ENCODE results near the gene ENAH.
"Not testable (repeated sequence)": the region's sequence is repeated elsewhere in the genome, so short reads cannot be mapped to it uniquely, and the experiment has no call there.

ENAH gene

DNA sequence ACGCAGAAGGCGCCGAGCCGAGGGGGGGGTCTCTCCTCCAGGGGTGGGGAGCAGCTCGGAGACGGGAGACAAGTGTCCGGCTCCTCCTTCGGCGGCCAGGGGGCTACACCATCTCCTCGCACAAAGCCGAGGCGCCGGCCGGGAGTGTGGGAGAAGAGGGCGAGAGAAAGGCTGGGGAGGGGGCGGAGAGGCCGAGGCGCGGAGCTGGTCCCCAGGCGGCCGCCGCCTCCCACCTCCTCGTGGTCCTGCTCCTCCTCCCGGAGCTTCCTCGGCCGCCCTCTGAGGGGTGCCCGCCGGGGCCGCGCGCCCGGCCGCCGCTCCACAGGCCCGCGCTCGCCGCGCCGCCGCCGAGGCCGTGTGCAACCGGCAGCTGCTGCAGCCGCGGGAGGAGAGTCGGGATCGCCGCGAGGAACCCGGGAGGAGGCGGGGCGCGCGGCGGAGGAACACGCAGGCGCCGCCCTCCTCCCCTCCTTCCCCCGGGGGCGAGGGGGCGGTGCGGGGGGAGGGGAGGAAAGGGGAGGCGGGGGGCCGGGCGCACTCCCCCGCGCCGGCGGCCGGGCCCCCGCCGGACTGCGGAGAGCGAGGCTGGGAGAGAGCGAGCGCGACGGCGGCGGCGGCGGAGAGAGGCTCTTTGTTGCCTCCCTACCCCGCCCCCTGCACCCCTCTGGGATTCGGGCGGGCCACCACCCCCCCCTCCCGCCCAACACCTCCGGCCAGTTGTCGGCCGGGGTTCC, at the start of gene ENAH:
Gene ENAH (minus strand): TSS at position 395 of the 734 bp plus-strand sequence. CDS start 433 bp downstream, outside the sequence.
- no peak for DNase-seq (ENCODE audit: low read depth in 2 of 2)

DNA sequence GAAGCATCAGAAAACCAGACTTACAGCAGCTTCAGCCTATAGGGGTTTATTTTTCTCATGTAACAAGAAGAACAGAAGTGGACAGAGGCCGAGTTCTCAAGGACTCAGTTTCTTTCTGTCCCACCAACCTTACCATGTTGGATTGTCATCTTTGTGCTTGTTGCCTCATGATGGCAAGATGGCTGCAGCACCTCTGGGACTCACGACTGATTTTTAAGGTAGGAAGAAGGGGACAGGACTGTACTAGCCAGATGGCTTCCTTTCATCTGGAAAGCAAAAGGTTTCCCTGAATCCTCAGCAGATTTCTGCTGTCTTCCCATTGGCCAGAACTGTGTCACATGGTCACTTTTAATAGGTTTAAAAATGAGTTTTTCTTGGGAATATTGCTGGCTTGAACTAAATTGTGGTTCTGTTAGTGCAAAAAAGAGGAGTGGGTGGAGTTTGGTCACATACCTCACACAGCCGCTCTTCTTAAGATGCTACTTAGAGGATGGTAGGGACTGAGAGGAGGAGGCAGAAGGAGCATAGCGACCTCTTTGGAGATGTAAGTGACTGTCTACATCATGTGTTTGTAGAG, 48.1 kb upstream of the ENAH start:
- DNase-seq (ENCODE audit: low read depth in 2 of 2) = no peak

DNA sequence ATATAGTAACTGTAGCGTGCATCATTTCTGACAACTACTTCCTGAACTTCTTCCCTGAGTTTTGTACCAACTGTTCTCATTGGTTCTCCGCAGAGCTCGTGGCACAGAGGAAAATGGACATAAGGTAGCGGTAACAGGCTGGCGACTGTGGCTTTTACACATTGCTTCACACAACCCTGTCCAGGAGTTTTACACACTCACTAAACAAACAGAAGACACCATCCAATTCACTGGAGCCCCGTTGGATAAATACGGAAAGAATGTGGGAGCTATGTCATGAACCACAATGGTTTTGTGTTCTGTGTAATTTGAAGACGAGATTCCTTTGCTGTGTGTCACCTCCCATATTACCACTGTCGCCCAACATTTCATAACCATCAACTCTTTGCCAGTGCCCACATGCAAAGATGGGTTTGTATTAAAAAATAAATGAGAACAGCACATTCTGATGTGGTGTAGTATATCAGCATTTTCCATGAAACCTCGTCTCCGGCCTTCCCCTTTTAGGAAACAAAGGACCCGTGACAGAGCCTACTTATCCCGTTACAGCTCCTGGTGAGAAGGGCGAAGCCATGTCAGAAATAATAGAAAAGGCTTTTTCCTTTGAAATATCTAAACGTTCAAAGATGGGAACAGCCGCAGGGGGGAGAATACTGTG, 47.4 kb upstream of the ENAH start:
- no peak for DNase-seq (ENCODE audit: low read depth in 2 of 2)

DNA sequence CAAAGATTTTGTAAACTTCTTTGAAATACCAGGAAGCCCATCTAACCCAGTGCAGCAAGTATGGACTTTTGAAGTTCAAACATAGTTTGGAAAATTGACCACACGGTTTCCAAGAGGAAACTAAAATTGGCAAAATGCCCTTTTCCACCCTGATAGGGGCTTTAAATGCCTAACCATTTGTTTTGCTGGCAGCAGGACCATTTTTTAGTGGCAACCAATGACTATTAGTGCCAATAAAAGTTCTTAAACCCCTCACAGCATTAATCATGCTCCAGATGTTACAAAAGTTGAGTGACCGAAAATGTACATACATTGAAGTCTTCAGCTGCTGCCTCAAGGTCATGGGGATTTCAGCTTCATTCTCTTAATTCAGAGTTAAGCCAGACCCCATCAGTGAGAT, 46.4 kb upstream of the ENAH start:
- DNase-seq (ENCODE audit: low read depth in 2 of 2) = no peak

DNA sequence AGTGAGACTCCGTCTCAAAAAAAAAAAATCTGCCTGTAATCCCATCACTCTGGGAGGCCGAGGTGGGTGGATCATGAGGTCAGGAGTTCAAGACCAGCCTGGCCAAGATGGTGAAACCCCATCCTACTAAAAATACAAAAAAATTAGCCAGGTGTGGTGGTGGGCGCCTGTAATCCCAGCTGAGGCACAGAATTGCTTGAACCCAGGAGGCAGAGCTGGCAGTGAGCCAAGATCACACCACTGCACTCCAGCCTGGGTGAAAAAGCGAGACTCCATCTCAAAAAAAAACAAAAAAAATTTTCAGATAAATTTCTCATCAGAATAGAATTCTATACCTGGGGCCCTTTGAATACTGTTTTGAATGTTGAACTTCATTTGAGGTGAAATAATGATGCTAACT, 45.3 kb upstream of the ENAH start:
- DNase-seq (ENCODE audit: low read depth in 2 of 2) = not testable (repeated sequence)

DNA sequence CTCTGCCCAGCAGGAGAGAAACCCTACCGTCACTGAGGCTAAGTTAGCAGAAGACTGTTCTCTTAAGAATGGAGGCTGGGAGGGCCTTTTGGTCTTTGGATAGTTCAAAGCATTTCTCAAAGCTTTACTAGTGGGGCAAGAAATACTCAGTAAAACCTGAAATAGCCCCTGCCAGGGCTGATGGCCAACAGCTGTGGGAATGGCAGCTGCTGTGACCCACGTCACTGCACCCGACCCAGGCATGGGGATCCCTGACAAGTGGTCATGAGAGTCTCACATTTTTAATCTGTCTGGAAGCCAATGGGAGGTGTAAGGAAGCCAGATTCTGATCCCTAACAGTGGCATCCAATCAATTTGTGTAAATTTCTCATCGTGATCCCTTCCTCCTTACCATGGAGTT, 44.5 kb upstream of the ENAH start:
- no peak for DNase-seq (ENCODE audit: low read depth in 2 of 2)

DNA sequence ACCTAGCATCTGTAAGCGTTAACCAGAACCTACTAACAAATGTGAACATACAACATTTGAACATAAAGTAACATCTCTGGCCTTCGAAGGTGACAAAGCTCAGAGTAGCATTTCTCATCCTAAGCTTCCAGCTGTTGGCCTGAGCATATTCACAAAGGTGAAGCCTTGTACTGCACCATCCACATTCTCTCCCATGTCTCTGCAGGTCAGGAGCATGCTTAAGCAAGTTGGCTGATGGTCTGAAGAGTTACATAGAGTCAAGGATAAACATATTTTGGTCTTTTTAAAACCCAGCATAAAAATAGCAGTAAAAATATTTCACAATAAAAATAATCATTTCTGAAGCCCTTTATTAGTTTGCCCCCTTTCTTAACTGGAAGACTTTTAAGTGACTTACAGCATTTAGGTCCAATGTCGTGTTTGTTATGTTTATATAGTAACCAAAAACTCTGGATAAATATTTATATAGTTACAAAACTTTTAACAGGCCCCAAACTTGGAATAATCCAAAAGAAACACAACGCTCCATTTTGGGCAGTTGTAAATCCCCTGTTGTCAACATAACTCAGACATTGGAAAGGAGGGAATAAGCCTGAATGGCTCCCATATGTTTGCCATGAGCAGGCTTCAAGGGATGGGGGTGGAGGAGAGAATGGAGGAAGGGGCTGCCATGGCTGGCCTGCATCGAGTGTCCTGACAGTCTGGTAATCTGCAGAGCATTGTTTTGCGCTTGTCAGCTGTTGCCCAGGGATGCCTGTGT, 42.8 kb upstream of the ENAH start:
- no peak for DNase-seq (ENCODE audit: low read depth in 2 of 2)

DNA sequence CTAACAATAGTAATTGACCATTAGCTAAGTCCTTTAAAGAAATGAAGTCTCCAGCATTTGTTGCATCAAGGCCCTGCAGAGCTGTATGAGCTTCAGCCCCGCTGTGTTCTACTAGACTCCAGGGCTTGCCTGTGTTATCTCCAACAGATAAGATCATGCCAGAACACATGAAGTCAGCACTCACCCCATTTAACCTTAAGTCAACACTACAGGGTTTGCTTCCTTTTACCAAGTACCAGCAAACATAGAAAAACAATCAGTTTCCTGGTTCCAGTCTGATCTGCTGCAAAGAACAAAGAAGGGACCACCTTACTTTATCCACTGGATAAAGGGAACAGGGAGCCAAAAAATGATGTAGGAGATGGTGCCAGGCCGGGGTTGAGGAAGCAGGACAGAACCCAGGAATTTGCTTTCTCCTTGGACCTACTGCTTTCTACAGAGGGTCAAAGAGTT, 41.3 kb upstream of the ENAH start:
- no peak for DNase-seq (ENCODE audit: low read depth in 2 of 2)

DNA sequence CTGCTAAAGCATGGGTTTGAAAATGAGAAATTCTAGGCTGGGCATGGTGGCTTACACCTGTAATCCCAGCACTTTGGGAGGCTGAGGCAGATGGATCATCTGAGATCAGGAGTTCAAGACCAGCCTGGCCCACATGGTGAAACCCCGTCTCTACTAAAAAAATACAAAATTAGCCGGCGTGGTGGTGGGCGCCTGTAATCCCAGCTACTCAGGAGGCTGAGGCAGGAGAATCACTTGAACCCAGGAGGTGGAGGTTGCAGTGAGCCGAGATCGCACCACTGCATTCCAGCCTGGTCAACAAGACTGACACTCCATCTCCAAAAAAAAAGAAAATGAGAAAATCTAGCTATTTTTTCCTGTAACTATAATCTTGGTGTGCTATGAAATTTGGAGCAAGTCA, 40.8 kb upstream of the ENAH start:
- not testable (repeated sequence) for DNase-seq (ENCODE audit: low read depth in 2 of 2)

DNA sequence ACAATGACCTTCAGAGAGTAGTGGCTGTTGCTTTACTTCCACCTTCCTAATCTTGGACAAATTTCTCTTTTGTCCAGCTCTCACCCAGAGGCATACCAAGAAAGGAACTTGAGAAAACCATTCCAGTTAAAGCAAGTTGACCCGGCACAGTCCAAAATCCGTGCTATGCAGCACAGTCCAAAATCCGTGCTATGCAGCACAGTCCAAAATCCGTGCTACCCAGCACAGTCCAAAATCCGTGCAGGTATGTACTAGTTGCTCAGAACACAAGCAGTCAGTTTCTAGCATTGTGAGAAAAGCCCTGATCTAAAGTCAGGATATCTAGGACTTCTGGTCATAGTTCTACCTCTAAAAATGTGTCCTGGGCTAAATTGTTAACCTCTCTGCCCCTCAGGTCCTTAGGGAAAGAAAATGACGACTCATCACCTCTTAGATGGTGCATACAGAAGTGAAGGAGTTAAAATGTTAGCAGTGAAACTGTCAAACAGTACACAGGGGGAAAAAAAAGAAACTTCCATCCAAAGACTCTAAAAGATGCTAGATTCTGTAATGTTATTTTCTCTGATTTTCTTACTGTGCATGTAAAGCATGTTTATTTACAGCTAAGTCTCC, 40.3 kb upstream of the ENAH start:
- no peak for DNase-seq (ENCODE audit: low read depth in 2 of 2)

DNA sequence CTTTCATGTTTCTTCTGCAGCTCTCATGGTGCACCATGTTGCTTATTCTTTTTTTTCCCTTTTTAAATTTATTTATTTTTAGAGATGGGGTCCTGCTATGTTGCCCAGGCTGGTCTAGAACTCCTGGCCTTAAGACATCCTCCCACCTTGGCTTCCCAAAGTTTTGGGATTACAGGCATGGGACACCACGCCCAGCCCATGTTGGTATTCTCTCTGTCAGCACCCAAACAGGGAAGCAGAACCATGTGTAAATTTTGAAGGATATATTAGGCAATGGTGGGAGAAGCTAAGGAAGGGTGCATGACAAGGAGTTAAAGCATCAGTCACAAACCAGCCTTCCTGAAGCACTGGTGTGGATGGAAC, 39.6 kb upstream of the ENAH start:
- DNase-seq (ENCODE audit: low read depth in 2 of 2) = no peak

DNA sequence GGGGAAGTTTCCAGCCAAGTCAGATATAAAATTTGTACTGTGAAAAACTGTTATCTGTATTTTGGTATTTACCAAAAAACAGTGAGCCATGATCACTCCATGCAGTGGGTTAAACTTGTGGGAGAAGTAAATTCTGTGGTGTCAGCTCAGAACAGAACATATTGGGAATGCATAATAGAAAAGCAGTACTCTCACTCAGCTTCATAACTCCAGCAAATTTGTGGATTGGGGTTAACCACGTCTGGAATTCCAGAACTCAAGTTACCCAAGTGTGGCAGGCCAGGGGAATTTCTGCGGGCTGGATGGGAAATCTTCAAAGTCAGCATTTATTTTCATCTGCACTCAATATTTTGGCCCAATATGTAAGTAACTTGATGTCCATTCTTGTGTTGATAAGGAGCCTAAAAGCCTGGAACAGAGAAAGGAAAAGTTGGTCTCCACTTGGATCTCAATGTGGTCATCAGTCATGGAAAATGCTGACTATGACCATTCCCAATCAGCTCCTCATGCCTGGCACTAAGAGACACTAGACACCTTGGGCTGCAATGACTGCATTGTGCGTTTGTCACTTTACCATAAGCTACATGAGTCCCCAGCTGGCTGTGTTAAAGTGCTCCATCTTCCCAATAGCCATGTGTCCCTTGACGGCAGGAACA, 39.1 kb upstream of the ENAH start:
- DNase-seq (ENCODE audit: low read depth in 2 of 2) = no peak

DNA sequence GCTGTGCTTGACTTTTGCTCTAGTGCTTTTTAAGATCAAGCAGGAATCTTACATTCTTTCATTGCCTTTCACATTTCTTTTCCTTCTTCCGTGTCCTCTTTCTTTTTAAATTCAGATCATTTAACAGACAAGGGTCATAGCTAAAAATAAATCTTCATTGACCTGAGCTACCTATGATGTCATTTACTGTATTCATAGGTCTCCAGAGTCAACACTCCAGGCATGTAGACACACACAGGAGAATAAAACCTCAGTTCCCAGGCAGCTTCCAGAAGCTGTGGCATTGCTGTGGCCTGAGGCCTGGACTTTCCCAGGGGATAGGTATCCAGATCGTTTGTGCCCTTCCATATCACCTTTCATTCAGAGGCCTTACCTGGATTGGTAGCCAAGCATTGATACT, 38.5 kb upstream of the ENAH start:
- DNase-seq (ENCODE audit: low read depth in 2 of 2) = no peak

DNA sequence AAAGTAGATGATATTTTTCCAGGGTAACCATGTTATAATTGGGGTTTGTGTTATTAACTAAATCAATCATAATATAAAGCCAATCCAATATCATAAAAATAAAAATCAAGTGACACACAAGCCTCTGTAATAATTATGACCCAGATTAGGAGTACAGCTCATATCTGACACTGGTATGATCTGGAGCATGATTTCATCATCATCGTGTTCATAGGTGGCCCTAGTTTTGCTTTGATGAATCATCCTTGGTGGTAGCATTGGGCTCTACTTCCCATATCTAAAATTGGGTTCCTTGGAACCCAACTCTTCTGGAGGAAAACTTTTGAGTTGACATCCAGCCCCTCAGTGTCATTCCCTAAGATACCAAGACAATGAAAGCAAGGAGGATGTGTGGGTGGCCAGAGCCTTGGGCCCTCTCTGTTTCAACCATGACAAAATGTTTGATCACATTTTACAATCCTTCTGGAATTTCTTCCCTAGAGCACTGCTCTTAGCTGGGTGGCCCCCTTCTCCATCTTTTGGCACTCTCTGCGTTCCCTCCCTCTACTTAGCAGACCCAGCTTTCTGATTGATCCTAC, 37.0 kb upstream of the ENAH start:
- no peak for DNase-seq (ENCODE audit: low read depth in 2 of 2)

DNA sequence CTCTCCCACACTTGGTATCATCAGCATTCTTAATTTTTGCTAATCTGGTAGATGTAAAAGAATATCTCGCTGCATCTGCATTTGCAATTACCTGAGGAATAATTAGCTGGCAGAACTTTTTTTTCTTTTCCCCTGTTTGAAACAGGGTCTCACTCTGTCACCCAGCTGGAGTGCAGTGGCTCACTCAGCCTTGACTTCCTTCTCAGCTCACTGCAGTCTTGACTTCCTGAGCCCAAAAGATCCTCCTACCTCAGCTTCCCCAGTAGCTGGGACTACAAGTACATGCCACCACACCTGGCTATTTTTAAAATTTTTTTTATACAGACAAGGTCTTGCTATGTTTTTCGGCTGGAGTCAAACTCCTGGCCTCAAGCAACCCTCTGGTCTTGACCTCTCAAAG, 35.4 kb upstream of the ENAH start:
- no peak for DNase-seq (ENCODE audit: low read depth in 2 of 2)

DNA sequence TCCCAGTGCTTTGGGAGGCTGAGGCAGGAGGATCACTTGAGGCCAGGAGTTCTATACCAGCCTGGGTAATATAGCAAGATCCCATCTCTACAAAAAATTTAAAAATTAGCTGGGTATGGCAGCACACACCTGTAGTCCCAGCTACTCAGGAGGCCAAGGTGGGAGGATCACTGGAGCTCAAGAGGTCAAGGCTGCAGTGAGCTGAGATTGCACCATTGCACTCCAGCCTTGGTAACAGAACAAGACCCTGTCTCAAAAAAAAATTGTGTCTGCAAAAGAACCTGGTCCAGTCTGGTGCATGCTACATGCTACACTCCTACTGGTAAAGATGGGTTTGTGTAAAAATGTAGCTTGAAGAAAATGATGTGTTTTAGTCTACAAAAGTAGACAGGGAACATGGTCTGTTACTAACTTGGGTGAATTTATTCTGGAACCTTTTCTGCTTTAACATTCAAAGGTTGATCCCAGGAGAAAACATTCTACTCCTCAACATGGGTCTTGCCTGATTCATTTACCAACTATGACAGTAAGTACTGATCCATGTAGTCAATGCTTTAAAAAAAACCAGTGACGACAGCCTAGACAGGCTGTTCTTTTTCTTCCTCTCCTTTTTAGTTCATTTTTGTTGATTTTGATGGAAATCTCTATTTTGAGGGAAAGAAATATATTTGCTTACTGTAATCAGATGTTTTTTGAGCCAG, 32.7 kb upstream of the ENAH start:
- no peak for DNase-seq (ENCODE audit: low read depth in 2 of 2)

DNA sequence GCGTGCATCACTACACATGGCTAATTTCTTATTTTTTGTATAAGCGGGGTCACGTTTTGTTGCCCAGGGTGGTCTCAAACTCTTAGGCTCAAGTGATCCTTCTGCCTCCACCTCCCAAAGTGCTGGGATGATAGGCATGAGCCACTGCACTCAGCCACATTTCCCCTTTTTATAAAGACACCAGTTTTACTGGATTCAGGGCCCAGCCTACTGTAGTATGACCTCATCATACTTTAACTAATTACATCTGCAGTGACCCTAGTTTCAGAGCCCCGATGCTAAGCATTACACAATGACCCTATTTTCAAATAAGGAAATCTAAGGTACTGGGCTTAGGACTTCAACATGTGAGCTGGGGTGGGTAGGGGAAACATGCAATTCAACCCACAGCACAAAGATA, 31.8 kb upstream of the ENAH start:
- no peak for DNase-seq (ENCODE audit: low read depth in 2 of 2)

DNA sequence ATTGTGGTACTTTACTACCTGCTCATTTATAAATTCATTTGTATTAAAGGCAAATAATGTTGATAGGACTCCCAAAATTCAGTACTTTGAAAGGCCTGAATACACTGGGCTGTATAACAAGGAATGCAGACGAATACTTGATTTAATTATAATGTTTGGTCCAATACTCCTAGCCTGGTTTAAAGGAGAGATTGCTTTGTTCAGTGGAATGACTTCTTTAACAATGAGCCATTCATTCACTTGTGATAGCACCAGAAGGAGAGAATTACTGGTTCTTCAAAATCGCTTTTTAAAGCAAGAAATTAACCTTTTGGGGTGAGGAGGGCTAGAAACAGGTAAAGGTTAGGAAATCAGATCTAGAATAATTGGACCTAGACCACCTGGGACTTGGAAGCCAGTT, 28.3 kb upstream of the ENAH start:
- no peak for DNase-seq (ENCODE audit: low read depth in 2 of 2)

DNA sequence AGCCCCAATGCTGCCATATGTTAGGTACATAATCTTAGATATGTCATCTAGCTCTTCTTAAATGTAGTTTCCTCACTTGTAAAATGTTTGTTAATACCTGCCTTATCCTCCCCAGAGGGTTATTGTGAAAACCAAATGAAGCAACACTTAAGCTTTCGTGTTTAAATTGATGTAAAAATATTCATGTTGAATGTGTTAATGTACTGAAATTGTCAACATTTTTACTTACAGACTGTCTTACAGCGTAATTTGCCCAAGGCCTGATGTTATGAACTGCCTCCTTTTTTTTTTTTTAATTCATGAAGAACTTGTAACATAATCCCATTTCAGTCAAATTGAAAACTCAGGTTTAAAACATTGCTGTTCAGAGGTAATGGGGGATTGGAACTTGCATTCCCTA, 25.6 kb upstream of the ENAH start:
- no peak for DNase-seq (ENCODE audit: low read depth in 2 of 2)

DNA sequence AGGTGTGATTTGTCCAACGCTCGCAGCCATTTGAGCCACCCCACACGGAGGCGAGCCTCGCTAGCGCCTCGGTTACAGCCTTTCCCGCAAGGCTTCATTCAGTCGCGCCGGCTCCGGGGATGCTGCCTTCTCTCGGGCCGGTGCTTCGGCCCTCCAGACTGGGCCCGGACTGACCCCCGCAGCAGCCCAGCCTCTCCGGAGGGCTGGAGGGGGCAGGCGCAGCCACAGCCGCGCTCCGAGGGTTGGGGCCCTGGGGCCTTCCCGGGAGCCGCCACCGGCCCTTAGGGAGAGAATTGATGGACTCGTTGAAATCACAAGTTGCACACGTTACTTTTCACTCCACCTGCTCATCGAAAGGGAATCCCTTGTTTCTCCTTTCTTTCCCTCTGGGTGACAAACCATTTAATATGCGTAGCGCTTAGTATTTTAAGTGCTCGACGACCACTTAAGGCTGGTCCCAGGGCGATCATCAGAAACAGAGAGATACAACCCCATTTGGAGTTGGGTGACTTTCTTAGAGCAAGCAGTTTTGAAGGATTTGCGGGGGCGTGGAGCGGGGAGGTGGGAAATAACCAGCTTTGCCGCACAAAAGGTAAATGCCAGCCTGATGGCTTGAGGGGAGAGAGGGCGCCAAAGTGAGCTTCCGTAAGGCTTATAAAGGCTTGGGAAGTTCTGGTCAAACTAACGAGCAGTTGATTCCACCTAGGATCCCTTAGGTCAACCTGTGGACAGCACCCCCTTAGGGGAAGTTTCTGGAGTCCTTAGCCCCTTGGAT, 24.6 kb upstream of the ENAH start:
- DNase-seq (ENCODE audit: low read depth in 2 of 2) = no peak
